HEK293 (cell line): ENCODE data around the gene PCDHB10.

Experiments
- CTCF ChIA-PET: fragments of 350-600 bp; formaldehyde crosslinking; extraction: SDS; loops from one replicate; lab custom pipeline; 2021; ENCODE audit warnings: antibody characterized with exemption; lab: Yijun Ruan, JAX
- POLR2A ChIA-PET: fragments of 300-600 bp; formaldehyde crosslinking; extraction: SDS; loops from one replicate; lab custom pipeline; 2020; ENCODE audit warnings: antibody characterized with exemption, inconsistent platforms; lab: Yijun Ruan, JAX
- H3K27ac ChIP-seq: fragments of 200-500 bp; sonication (Bioruptor generic); 2 replicates; pipeline ENCODE4 v1.5.1; 2014; ENCODE audit warnings: low read depth, low read length, control low read depth, inconsistent platforms; ENCODE audit errors: extremely low read depth
- H3K36me3 ChIP-seq, 2 experiments: fragments of 200-500 bp in 1 of 2; sonication (Bioruptor generic) in 1 of 2; 1 replicate in 1 of 2; 2 replicates in 1 of 2; pipeline ENCODE4 v1.5.1; 2014 to 2017; ENCODE audit warnings: inconsistent platforms in 2 of 2, low read length in 2 of 2; ENCODE audit not compliant: control insufficient read depth in 2 of 2, insufficient read depth in 1 of 2
- H3K4me1 ChIP-seq: fragments of 200-500 bp; sonication (Bioruptor generic); 2 replicates; pipeline ENCODE4 v1.5.1; 2014; ENCODE audit warnings: mild to moderate bottlenecking, low read length, inconsistent platforms; ENCODE audit not compliant: control insufficient read depth, insufficient read depth
- H3K4me3 ChIP-seq: 2 replicates; pipeline ENCODE4 v1.5.1; 2011; ENCODE audit warnings: low read depth, mild to moderate bottlenecking, control low read depth, low read length, moderate library complexity
- H3K9me3 ChIP-seq: fragments of 200-500 bp; sonication (Bioruptor generic); 2 replicates; pipeline ENCODE4 v1.5.1; 2014; ENCODE audit warnings: low read depth, low read length, inconsistent platforms; ENCODE audit not compliant: control insufficient read depth, insufficient read depth
- GFI1B ChIP-seq: fragments of 450-650 bp; formaldehyde crosslinking; IDR thresholded peaks from 2 replicates; pipeline ENCODE4 v1.5.1; 2016; ENCODE audit warnings: missing biosample characterization, missing genetic modification characterization
- OSR2 ChIP-seq: fragments of 450-650 bp; formaldehyde crosslinking; IDR thresholded peaks from 2 replicates; pipeline ENCODE4 v1.5.1; 2016; ENCODE audit warnings: missing biosample characterization, missing genetic modification characterization
- OVOL3 ChIP-seq: fragments of 450-650 bp; formaldehyde crosslinking; IDR thresholded peaks from 2 replicates; pipeline ENCODE4 v1.5.1; 2016; ENCODE audit warnings: missing biosample characterization, missing genetic modification characterization
- PBX3 ChIP-seq: sonication (generic); formaldehyde crosslinking; IDR thresholded peaks from 2 replicates; pipeline ENCODE4 v1.8.1; 2022; ENCODE audit warnings: mild to moderate bottlenecking, moderate library complexity, missing genetic modification reagents
- TSHZ1 ChIP-seq: fragments of 450-650 bp; formaldehyde crosslinking; IDR thresholded peaks from 2 replicates; pipeline ENCODE4 v1.5.1; 2016; ENCODE audit warnings: missing biosample characterization, missing genetic modification characterization, borderline replicate concordance
- ZFP69B ChIP-seq: fragments of 450-650 bp; formaldehyde crosslinking; IDR thresholded peaks from 2 replicates; pipeline ENCODE4 v1.5.1; 2016; ENCODE audit warnings: missing biosample characterization, missing genetic modification characterization
- ZNF146 ChIP-seq: fragments of 450-650 bp; formaldehyde crosslinking; IDR thresholded peaks from 2 replicates; pipeline ENCODE4 v1.5.1; 2016; ENCODE audit warnings: missing biosample characterization, missing genetic modification characterization
- ZNF324 ChIP-seq: fragments of 450-650 bp; formaldehyde crosslinking; IDR thresholded peaks from 2 replicates; pipeline ENCODE4 v1.5.1; 2016; ENCODE audit warnings: missing biosample characterization, missing genetic modification characterization
- ZNF394 ChIP-seq: fragments of 450-650 bp; formaldehyde crosslinking; IDR thresholded peaks from 2 replicates; pipeline ENCODE4 v1.5.1; 2016; ENCODE audit warnings: missing biosample characterization, missing genetic modification characterization, mild to moderate bottlenecking, moderate library complexity, borderline replicate concordance
- ZNF426 ChIP-seq: fragments of 450-650 bp; formaldehyde crosslinking; IDR thresholded peaks from 2 replicates; pipeline ENCODE4 v1.5.1; 2017; ENCODE audit warnings: missing biosample characterization, missing genetic modification characterization, mild to moderate bottlenecking, inconsistent platforms, moderate library complexity
- ZNF558 ChIP-seq: fragments of 450-650 bp; formaldehyde crosslinking; IDR thresholded peaks from 2 replicates; pipeline ENCODE4 v1.5.1; 2016; ENCODE audit warnings: missing biosample characterization, missing genetic modification characterization
- ZNF645 ChIP-seq: fragments of 450-650 bp; formaldehyde crosslinking; IDR thresholded peaks from 2 replicates; pipeline ENCODE4; 2016; ENCODE audit warnings: missing biosample characterization, missing genetic modification characterization

PCDHB10 gene

GRCh38 chr5:141241496-141241895 lies 49.3 kb downstream of the PCDHB10 start:
- POLR2A ChIA-PET, result no interaction called here
- Histone ChIP-seq H3K4me1 (no peaks in the 10 kb centered on the region), H3K27ac (no peak overlapping the region), H3K9me3 (no peaks in the 10 kb centered on the region; the same call in 1 of the 2 replicates), H3K4me3 (no peak overlapping the region), H3K36me3 (no peaks in the 10 kb centered on the region)
- CTCF ChIA-PET, result no interaction called here
- no peak for TF ChIP-seq OVOL3 (tag by site-specific recombination)
- no peak for TF ChIP-seq ZNF645 (tag by site-specific recombination)
- TF ChIP-seq ZFP69B (tag by site-specific recombination), result no peak
- TF ChIP-seq ZNF426, result no peak
- TF ChIP-seq ZNF558 (tag by site-specific recombination), result no peak
- TF ChIP-seq TSHZ1 (tag by site-specific recombination), result no peak
- TF ChIP-seq ZNF146 (tag by site-specific recombination), result no peak
- no peak for TF ChIP-seq OSR2
- TF ChIP-seq ZNF394 (tag by site-specific recombination), result no peak
- no peak for TF ChIP-seq PBX3 (CRISPR knock-in tag)
- TF ChIP-seq ZNF324, result no peak
- no peak for TF ChIP-seq GFI1B (tag by site-specific recombination)
